Liver (tissue), 3 donors: Measurements from ENCODE around the gene PDCL2.

ENCODE experiments used
- CTCF ChIP-seq: fragments of 150-350 bp; IDR thresholded peaks from 2 replicates; pipeline ENCODE4 v1.5.1; 2017; ENCODE audit warnings: improper control_type of control experiment, low read depth, low read length; ENCODE audit not compliant: missing input control
- RAD21 ChIP-seq, 2 donors: IDR thresholded peaks; 2 replicates each; pipeline ENCODE4 v1.6.1; 2016; ENCODE audit warnings: antibody characterized with exemption in 2 of 2, mild to moderate bottlenecking in 2 of 2
- REST ChIP-seq: IDR thresholded peaks from 2 replicates; pipeline ENCODE4 v1.6.1; 2016; ENCODE audit warnings: antibody characterized with exemption, mild to moderate bottlenecking
- YY1 ChIP-seq: IDR thresholded peaks from 2 replicates; pipeline ENCODE4 v1.6.1; 2016; ENCODE audit warnings: antibody characterized with exemption, mild to moderate bottlenecking
- donor health status: healthy.
- donor health status: healthy.

GRCh38 chr4:55545151-55545550 lies 46.9 kb downstream of the PDCL2 start:
- TF ChIP-seq CTCF (no peak), REST (no peak), RAD21 (IDR thresholded peaks at IDR 0.05) (no peak), YY1 (no peak)
